ENCODE data around the gene MTSS2.
A peak's percentile ranks its signal among the peaks of the same experiment; 100 is the strongest.

The MTSS2 gene

GRCh38 chr16:70706948-70707465 lies 21.2 kb upstream of the MTSS2 start:
- Histone ChIP-seq H3K4me2 (no peak overlapping the region), H3K9ac (no peak overlapping the region), H3K4me3 (no peak overlapping the region), H3K27ac (no peak overlapping the region), H3K36me3 (peaks cover 0 to 94% (median 12%) of the 10 kb centered on the region in 11 experiments; a peak in 12 of 22 replicates), H4K20me1 (peaks cover 0 to 100% (median 8%) of the 10 kb centered on the region in 11 experiments; a peak in 10 of 22 replicates), H3K9me3 (replicated peaks in 1 of 11) (no peaks in the 10 kb centered on the region), H3K27me3 (no peaks in the 10 kb centered on the region), H3K4me1 (peaks cover 24 to 70% (median 43%) of the 10 kb centered on the region in 10 experiments)
- no peak for TF ChIP-seq Cebpa-rat (IDR thresholded peaks at IDR 0.05)

- peaks cover 0 to 100% (median 8%) of the 10 kb centered on the region in 11 experiments; a peak in 11 of 22 replicates for H4K20me1 ChIP-seq
- H3K4me1 ChIP-seq = peaks cover 37 to 84% (median 47%) of the 10 kb centered on the region in 10 experiments
- H3K9me3 ChIP-seq (replicated peaks in 1 of 11) = no peaks in the 10 kb centered on the region
- H3K27me3 ChIP-seq = no peaks in the 10 kb centered on the region
- no peak overlapping the region for H3K4me3 ChIP-seq
- H3K36me3 ChIP-seq = peaks cover 0 to 87% (median 5%) of the 10 kb centered on the region in 11 experiments; a peak in 6 of 22 replicates
- no peak overlapping the region for H3K27ac ChIP-seq
- no peak overlapping the region; a peak in 1 of 22 replicates for H3K9ac ChIP-seq
- H3K4me2 ChIP-seq = peak overlapping the region in 2 of 11 experiments; percentile 71 to 83; a peak in 3 of 22 replicates
- no peak for TF ChIP-seq Cebpa-rat (IDR thresholded peaks at IDR 0.05)
Measured at GRCh38 chr16:70705056-70705455, 19.2 kb upstream of the MTSS2 start.

- Histone ChIP-seq H3K4me2 (peak overlapping the region in 2 of 11 experiments; percentile 71 to 83; a peak in 4 of 22 replicates), H3K4me3 (no peak overlapping the region), H3K27me3 (no peaks in the 10 kb centered on the region), H3K9ac (peak overlapping the region in 1 of 11 experiments; percentile 20; a peak in 1 of 22 replicates), H3K4me1 (peaks cover 37 to 85% (median 48%) of the 10 kb centered on the region in 10 experiments), H4K20me1 (peaks cover 0 to 100% (median 8%) of the 10 kb centered on the region in 11 experiments; a peak in 11 of 22 replicates), H3K9me3 (replicated peaks in 1 of 11) (no peaks in the 10 kb centered on the region), H3K36me3 (peaks cover 0 to 87% (median 5%) of the 10 kb centered on the region in 11 experiments; a peak in 6 of 22 replicates), H3K27ac (no peak overlapping the region)
- TF ChIP-seq Cebpa-rat (IDR thresholded peaks at IDR 0.05) = no peak
Measured at GRCh38 chr16:70704586-70704985, 18.7 kb upstream of the MTSS2 start.

GRCh38 chr16:70703835-70704381 lies 18.1 kb upstream of the MTSS2 start:
- H3K4me3 ChIP-seq = no peak overlapping the region
- H3K9me3 ChIP-seq (replicated peaks in 1 of 11) = no peaks in the 10 kb centered on the region
- no peak overlapping the region for H3K27ac ChIP-seq
- peak overlapping the region in 2 of 11 experiments; percentile 1 to 20; a peak in 1 of 22 replicates for H3K9ac ChIP-seq
- H4K20me1 ChIP-seq = peaks cover 0 to 100% (median 8%) of the 10 kb centered on the region in 11 experiments; a peak in 11 of 22 replicates
- peaks cover 0 to 87% (median 5%) of the 10 kb centered on the region in 11 experiments; a peak in 7 of 22 replicates for H3K36me3 ChIP-seq
- no peak for TF ChIP-seq Cebpa-rat (IDR thresholded peaks at IDR 0.05)
- peak overlapping the region in 4 of 11 experiments; percentile 71 to 91 (median 82); a peak in 4 of 22 replicates for H3K4me2 ChIP-seq
- H3K27me3 ChIP-seq = no peaks in the 10 kb centered on the region
- peaks cover 41 to 92% (median 53%) of the 10 kb centered on the region in 10 experiments for H3K4me1 ChIP-seq

GRCh38 chr16:70703041-70703834 lies 17.4 kb upstream of the MTSS2 start:
- Histone ChIP-seq H3K9me3 (replicated peaks in 1 of 11) (no peaks in the 10 kb centered on the region), H3K4me1 (peaks cover 48 to 99% (median 60%) of the 10 kb centered on the region in 10 experiments), H3K36me3 (peaks cover 0 to 87% (median 8%) of the 10 kb centered on the region in 11 experiments; a peak in 15 of 22 replicates), H3K27me3 (no peaks in the 10 kb centered on the region), H3K4me3 (no peak overlapping the region), H4K20me1 (peaks cover 0 to 100% (median 8%) of the 10 kb centered on the region in 11 experiments; a peak in 11 of 22 replicates), H3K4me2 (peak overlapping the region in 9 of 11 experiments; percentile 71 to 94 (median 83); a peak in 14 of 22 replicates), H3K27ac (peak overlapping the region in 1 of 11 experiments; percentile 76; a peak in 2 of 22 replicates), H3K9ac (peak overlapping the region in 1 of 11 experiments; percentile 20; a peak in 1 of 22 replicates)
- TF ChIP-seq Cebpa-rat (IDR thresholded peaks at IDR 0.05) = no peak

GRCh38 chr16:70702624-70703023 lies 16.8 kb upstream of the MTSS2 start:
- Histone ChIP-seq H3K4me3 (no peak overlapping the region), H3K27ac (peak overlapping the region in 2 of 11 experiments; percentile 76 to 80; a peak in 3 of 22 replicates), H3K4me2 (peak overlapping the region; percentile 71 to 94 (median 86); a peak in 18 of 22 replicates), H3K9me3 (replicated peaks in 1 of 11) (no peaks in the 10 kb centered on the region), H4K20me1 (peaks cover 0 to 100% (median 13%) of the 10 kb centered on the region in 11 experiments; a peak in 11 of 22 replicates), H3K36me3 (peaks cover 0 to 87% (median 8%) of the 10 kb centered on the region in 11 experiments; a peak in 15 of 22 replicates), H3K4me1 (peaks cover 54 to 100% (median 66%) of the 10 kb centered on the region in 10 experiments), H3K9ac (peak overlapping the region in 3 of 11 experiments; percentile 38 to 66 (median 52); a peak in 2 of 22 replicates), H3K27me3 (no peaks in the 10 kb centered on the region)
- TF ChIP-seq Cebpa-rat (IDR thresholded peaks at IDR 0.05) = no peak

- peaks cover 0 to 87% (median 8%) of the 10 kb centered on the region in 11 experiments; a peak in 15 of 22 replicates for H3K36me3 ChIP-seq
- peaks cover 0 to 100% (median 15%) of the 10 kb centered on the region in 11 experiments; a peak in 11 of 22 replicates for H4K20me1 ChIP-seq
- no peaks in the 10 kb centered on the region for H3K9me3 ChIP-seq (replicated peaks in 1 of 11)
- no peak for TF ChIP-seq Cebpa-rat (IDR thresholded peaks at IDR 0.05)
- no peaks in the 10 kb centered on the region for H3K27me3 ChIP-seq
- H3K27ac ChIP-seq = peak overlapping the region in 4 of 11 experiments; percentile 69 to 80 (median 74); a peak in 6 of 22 replicates
- H3K4me2 ChIP-seq = peak overlapping the region; percentile 71 to 94 (median 86)
- no peak overlapping the region for H3K4me3 ChIP-seq
- H3K9ac ChIP-seq = peak overlapping the region in 4 of 11 experiments; percentile 26 to 66 (median 45); a peak in 6 of 22 replicates
- peaks cover 61 to 100% (median 71%) of the 10 kb centered on the region in 10 experiments for H3K4me1 ChIP-seq
Measured at GRCh38 chr16:70701998-70702397, 16.1 kb upstream of the MTSS2 start.

- Histone ChIP-seq H3K27ac (peak overlapping the region in 6 of 11 experiments; percentile 49 to 80 (median 72); a peak in 9 of 22 replicates), H3K4me3 (no peak overlapping the region), H3K36me3 (peaks cover 0 to 87% (median 8%) of the 10 kb centered on the region in 11 experiments; a peak in 15 of 22 replicates), H3K4me2 (peak overlapping the region; percentile 71 to 94 (median 86)), H3K4me1 (peaks cover 65 to 100% (median 75%) of the 10 kb centered on the region in 10 experiments), H3K9me3 (replicated peaks in 1 of 11) (no peaks in the 10 kb centered on the region), H3K9ac (peak overlapping the region in 4 of 11 experiments; percentile 26 to 66 (median 58); a peak in 6 of 22 replicates), H3K27me3 (no peaks in the 10 kb centered on the region), H4K20me1 (peaks cover 0 to 100% (median 15%) of the 10 kb centered on the region in 11 experiments; a peak in 12 of 22 replicates)
- no peak for TF ChIP-seq Cebpa-rat (IDR thresholded peaks at IDR 0.05)
Measured at GRCh38 chr16:70701596-70701995, 15.7 kb upstream of the MTSS2 start.
